Retinal pigment epithelial cell (primary cell): ENCODE data around the gene ZNF213.

Experiments used
- DNase-seq: peaks from one replicate; pipeline ENCODE4 v3.0.0-alpha.2; 2010; ENCODE audit warnings: low read depth
- H3K4me3 ChIP-seq: 2 replicates; pipeline ENCODE4 v1.5.1; 2011; ENCODE audit warnings: mild to moderate bottlenecking, low read length, control low read depth, moderate library complexity
- TF ChIP-seq, protein P1 (sequence below): conservative IDR thresholded peaks from 2 replicates; pipeline ENCODE4 v1.5.1; 2011; ENCODE audit warnings: low read depth, low read length, control low read depth, inconsistent platforms

ZNF213 gene

DNA sequence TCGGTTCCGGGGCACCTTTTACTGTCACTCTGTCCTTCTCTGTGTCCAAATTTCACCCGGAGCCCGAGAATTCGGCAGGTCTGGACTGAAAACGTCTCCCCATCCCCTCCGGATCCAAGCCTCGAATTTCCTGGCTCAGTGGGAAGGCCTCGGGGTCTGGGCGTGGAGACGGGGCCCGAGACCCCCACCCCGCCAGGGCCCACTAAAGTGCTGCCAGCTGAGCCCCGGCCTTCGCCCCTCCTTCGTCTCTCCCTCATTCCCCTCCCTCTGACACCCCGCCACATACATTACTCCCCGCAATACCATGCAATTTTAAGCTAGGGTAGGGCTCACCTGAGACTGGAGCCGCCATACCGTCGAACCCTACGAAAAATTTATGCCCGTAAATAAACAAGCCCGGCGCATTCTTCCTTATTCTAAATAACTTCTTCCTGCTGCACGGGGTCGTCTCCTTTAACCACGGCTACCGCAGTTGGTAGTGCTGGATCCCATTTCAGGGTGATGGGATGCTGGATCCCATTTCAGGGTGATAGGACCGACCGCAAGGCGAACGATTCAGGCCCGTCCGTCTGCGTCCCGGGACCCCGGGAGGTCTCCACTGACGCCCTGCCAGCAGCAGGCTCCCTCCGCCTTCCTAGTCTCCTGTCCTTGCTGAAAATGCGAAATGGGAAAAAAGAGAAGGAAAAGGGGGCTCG is 48.8 kb downstream of the ZNF213 start:
- H3K4me3 ChIP-seq = peak overlapping the region; percentile 42
- no peak for DNase-seq

DNA sequence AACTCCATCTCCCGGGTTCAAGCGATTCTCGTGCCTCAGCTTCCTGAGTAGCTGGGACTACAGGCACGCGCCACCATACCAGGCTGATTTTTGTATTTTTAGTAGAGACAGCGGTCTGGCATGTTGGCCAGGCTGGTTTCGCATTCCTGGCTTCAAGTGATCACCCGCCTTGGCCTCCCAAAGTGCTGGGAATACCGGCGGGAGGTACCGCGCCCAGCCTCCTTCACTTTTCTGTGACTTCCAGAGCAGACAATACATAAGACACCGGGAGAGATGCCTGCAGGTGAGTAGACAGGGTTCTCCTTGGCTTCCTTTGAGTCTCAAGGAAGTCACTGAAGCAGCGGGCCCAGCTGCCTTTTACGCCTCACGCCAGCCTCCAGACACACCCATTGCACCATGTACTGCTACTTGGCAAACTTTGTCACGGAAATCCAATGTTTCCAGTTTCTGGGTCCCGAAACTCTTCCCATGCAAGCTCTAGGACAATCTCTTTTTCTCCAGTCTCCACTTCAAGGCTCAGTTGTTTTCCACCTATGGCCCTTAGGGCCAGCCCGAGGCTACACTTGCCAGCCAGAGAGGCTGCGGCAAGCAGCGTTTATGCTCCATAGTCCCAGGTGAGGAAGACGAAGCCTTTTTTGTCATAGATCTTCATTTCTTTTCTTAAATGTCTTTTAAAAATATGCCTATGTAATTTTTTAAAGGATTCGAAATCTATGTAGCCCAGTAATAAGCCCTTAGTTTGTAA is 52.3 kb downstream of the ZNF213 start:
- DNase-seq = no peak
- TF ChIP-seq, protein P1, sequence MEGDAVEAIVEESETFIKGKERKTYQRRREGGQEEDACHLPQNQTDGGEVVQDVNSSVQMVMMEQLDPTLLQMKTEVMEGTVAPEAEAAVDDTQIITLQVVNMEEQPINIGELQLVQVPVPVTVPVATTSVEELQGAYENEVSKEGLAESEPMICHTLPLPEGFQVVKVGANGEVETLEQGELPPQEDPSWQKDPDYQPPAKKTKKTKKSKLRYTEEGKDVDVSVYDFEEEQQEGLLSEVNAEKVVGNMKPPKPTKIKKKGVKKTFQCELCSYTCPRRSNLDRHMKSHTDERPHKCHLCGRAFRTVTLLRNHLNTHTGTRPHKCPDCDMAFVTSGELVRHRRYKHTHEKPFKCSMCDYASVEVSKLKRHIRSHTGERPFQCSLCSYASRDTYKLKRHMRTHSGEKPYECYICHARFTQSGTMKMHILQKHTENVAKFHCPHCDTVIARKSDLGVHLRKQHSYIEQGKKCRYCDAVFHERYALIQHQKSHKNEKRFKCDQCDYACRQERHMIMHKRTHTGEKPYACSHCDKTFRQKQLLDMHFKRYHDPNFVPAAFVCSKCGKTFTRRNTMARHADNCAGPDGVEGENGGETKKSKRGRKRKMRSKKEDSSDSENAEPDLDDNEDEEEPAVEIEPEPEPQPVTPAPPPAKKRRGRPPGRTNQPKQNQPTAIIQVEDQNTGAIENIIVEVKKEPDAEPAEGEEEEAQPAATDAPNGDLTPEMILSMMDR = no peak
- H3K4me3 ChIP-seq = no peak overlapping the region

More for the DNA sequence above, 48.8 kb downstream of the ZNF213 start:
- TF ChIP-seq, protein P1 = no peak

DNA sequence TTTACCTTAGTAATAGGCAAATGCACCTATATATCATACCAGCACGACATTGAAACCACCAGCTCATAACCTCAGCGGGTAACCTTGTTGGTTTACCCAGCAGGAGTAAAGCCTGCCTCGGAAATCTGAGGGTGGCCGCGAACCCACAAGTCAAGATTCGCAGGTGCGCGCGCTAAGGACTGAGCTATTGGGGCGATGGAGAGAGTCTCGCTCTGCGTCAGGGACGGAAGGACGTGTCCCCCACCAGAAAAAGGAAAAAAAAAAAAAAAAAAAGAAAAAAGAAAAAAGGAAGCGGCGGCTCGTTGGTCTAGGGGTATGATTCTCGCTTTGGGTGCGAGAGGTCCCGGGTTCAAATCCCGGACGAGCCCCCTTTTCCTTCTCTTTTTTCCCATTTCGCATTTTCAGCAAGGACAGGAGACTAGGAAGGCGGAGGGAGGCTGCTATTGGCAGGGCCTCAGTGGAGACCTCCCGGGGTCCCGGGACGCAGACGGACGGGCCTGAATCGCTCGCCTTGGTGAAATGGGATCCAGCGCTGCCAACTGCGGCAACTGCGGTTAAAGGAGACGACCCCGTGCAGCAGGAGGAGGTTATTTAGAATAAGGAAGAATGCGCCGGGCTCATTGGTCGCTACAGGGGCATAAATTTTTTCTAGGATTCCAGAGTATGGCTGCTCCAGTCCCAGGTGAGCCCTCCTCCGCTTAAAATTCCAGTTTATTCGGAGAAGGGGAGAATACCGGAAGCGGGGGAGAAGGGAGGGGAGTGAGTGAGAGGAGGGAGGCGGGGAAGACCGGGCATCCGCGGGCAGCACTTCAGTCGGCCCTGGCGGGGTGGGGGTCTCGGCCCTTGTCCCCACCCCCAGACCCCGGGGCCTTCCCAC is 53.2 kb downstream of the ZNF213 start, which contains the start of gene OR1F1:
Gene OR1F1 (plus strand): TSS at position 407 of the 877 bp plus-strand sequence.
- peak within 1 kb of the TSS; percentile 67 for H3K4me3 ChIP-seq
- DNase-seq = no peak
- TF ChIP-seq, protein P1 = no peak

DNA sequence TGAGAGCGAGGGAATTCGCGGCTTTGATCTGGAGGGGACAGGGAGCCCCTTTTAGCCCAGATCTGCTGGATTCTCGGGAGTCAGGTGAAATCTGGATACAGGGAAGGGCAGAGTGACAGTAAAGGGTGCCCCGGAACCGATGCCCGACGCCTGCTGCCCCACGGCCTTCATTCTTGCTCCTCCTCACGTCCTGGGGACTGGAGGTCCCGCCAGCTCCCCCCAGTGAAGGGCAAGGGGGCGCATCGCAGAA is 53.8 kb downstream of the ZNF213 start:
- TF ChIP-seq, protein P1 = no peak
- no peak for DNase-seq
- H3K4me3 ChIP-seq = peak overlapping the region; percentile 67

DNA sequence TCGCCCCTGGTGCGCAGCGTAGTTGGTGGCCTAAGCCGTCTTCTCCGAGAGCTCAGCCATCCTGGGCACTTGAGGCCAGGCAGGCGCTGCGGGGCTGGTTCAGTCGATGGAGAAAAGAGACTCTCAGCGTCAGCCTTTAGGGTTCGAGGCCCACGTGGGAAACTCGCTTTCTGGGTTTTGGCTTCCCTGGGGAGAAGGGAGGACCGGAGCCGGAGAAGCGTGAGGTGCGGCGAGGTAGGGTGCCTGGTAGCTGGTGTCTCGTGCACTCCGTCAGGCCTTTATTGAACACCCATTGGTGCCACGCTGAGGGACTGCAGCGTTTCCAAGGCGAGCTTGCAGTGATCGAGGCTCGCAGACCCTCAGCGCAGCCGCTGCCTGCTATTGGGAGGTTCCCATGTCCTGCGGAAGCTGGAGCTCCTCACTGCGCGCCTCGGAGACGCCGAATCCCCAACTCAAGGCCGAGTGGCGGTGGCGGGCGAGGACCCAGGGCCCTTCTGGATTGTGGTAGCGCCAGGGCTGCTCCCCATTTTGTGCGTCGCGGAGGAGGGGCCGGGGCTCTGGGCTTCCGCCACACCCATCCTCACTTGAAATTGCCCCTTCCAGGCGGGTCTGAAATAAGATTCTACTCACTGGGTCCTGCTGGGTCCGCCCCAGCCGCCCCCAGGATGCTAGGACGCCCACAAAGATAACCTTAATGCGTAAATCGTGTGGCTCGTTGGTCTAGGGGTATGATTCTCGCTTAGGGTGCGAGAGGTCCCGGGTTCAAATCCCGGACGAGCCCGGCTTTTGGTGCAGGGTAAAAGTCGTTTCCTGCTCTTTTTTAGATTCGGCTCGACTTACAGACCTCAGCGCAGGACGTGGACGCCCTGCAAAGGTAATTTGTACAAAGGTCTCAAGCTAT is 54.3 kb downstream of the ZNF213 start:
- no peak for DNase-seq
- peak overlapping the region; percentile 67 for H3K4me3 ChIP-seq
- TF ChIP-seq, protein P1 = no peak

DNA sequence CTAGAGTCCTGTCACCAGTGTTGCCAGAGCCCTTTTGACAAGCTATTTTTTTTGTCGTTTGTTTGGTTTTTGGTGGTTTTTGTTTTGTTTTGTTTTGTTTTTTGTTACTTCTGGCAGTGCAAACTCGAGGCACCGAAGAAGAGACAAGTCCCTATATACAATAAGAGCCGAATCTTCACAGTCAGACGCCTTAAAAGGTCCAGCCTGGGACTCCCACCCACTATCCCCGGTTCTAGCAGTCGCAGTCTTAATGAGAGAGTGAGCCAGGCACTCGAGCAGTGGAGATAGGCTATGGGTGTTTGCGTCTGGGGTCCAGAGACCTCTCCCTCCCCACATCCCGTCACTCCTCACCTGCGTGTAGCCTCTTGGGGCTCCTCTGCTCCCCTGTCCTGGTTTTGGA is 55.0 kb downstream of the ZNF213 start:
- DNase-seq = no peak
- no peak overlapping the region for H3K4me3 ChIP-seq
- TF ChIP-seq, protein P1 = no peak
